ENCODE results near the gene NUDT2. TPM values are rescaled to one million over a fixed set of nuclear protein-coding genes. Genes with fewer than 3 reads are reported as not detected.
A peak's percentile ranks its signal among the peaks of the same experiment; 100 is the strongest.

NUDT2 gene
- total RNA-seq, 1 donor from 2014 or later, result 7.2 TPM

GRCh38 chr9:34376596-34377403 lies 47.4 kb downstream of the NUDT2 start, which contains the start of gene MYORG:
Gene MYORG, minus strand, starts transcription at chr9:34376898. Its CDS starts 3,955 bp downstream, at chr9:34372943.
- Mint-ChIP-seq H3K27ac (ENCODE audit: unreplicated experiment) (peak within 1 kb of the TSS; percentile 76), H3K36me3 (ENCODE audit: unreplicated experiment) (peaks cover 6% of the 10 kb centered on the region), H3K4me1 (ENCODE audit: low read depth, unreplicated experiment) (peaks cover 18% of the 10 kb centered on the region), H3K9me3 (ENCODE audit: unreplicated experiment) (peaks cover 16% of the 10 kb centered on the region), H3K27me3 (ENCODE audit: unreplicated experiment) (peaks cover 19% of the 10 kb centered on the region), H3K4me3 (ENCODE audit: unreplicated experiment) (peak within 1 kb of the TSS; percentile 88)
- peak; percentile 93 for DNase-seq
- TF ChIP-seq, protein P1, sequence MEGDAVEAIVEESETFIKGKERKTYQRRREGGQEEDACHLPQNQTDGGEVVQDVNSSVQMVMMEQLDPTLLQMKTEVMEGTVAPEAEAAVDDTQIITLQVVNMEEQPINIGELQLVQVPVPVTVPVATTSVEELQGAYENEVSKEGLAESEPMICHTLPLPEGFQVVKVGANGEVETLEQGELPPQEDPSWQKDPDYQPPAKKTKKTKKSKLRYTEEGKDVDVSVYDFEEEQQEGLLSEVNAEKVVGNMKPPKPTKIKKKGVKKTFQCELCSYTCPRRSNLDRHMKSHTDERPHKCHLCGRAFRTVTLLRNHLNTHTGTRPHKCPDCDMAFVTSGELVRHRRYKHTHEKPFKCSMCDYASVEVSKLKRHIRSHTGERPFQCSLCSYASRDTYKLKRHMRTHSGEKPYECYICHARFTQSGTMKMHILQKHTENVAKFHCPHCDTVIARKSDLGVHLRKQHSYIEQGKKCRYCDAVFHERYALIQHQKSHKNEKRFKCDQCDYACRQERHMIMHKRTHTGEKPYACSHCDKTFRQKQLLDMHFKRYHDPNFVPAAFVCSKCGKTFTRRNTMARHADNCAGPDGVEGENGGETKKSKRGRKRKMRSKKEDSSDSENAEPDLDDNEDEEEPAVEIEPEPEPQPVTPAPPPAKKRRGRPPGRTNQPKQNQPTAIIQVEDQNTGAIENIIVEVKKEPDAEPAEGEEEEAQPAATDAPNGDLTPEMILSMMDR (IDR thresholded peaks at IDR 0.05; ENCODE audit: partially characterized antibody, unreplicated experiment), result no peak

- H3K27ac Mint-ChIP-seq (ENCODE audit: unreplicated experiment), result no peak overlapping the region
- H3K9me3 Mint-ChIP-seq (ENCODE audit: unreplicated experiment), result peaks cover 18% of the 10 kb centered on the region
- DNase-seq, result peak; percentile 39
- peaks cover 6% of the 10 kb centered on the region for H3K36me3 Mint-ChIP-seq (ENCODE audit: unreplicated experiment)
- TF ChIP-seq, protein P1 (IDR thresholded peaks at IDR 0.05; ENCODE audit: partially characterized antibody, unreplicated experiment), result no peak
- H3K4me3 Mint-ChIP-seq (ENCODE audit: unreplicated experiment), result peak overlapping the region; percentile 88
- H3K27me3 Mint-ChIP-seq (ENCODE audit: unreplicated experiment), result peaks cover 19% of the 10 kb centered on the region
- peaks cover 18% of the 10 kb centered on the region for H3K4me1 Mint-ChIP-seq (ENCODE audit: low read depth, unreplicated experiment)
Measured at GRCh38 chr9:34377404-34377746, 48.0 kb downstream of the NUDT2 start.

DNA sequence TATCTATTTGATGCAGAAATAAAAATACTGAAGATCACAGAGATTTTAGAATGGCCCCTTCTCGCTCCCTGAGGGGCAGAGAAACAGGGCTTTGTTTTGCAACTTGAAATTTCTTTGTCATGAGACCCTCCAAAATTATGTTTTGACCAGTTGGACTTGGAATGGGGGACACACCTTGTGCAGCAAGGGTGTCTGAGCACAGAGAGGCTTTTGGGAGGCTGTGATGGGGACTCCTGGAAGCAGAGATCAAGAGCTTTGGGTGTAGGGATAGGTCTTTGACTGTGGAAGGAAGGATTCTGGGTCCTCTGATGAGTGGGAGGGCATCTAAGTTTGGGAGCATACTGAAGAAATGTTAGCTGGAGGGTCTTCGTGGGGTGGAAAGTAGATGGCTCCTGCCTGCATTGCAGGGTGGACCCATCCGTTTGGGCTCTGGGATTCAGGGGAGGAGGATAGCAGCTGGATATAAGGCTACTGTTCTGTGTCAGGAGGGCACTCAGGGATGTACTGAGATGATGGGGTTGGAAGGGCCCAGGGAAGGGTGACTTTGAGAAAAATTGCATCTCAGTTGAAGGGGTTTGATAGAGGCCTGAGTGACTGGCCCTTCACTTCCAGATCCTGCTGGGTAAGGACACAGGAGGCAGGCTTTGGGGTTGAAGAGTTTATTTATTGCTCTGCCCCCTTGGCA lies 49.1 kb downstream of the NUDT2 start:
- Mint-ChIP-seq H3K4me3 (ENCODE audit: unreplicated experiment) (peak overlapping the region; percentile 57), H3K9me3 (ENCODE audit: unreplicated experiment) (peaks cover 18% of the 10 kb centered on the region), H3K27ac (ENCODE audit: unreplicated experiment) (peak overlapping the region; percentile 65), H3K36me3 (ENCODE audit: unreplicated experiment) (peaks cover 6% of the 10 kb centered on the region), H3K27me3 (ENCODE audit: unreplicated experiment) (peaks cover 23% of the 10 kb centered on the region), H3K4me1 (ENCODE audit: low read depth, unreplicated experiment) (peaks cover 18% of the 10 kb centered on the region)
- DNase-seq, result no peak
- TF ChIP-seq, protein P1 (IDR thresholded peaks at IDR 0.05; ENCODE audit: partially characterized antibody, unreplicated experiment), result no peak

DNA sequence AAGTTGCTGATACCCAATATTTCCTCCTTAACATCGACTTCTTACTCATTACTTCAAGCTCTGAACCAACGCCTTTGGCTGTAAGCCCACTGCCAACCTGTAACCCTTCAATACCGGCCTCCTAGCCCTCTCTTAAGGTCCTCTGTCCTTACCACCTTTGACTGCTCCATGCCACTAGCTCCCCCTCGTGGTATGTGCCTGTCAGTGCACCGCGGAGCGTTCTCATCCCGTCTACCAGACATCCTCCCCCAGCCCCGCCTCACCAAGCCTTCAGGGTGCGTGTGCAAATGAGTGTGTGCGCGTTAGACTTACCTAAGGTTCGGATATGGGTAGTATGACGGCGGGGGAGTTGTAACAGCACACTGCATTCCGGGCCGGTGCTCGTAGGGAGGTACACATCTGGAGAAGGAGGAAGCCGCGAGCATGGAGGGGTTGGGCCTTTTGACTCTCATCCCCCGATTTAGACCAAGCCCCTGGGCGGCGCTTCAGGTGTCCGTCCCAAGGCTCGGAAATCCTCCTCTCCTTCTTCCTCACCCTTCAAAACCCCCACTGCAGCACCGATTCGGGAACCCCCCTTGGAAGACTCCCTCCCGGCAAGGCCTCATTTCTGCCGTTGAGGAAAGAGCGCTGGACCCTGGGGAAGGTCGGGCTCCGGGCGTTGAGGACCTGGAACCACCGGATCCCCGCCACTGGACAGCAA lies 50.1 kb downstream of the NUDT2 start:
- peaks cover 18% of the 10 kb centered on the region for H3K9me3 Mint-ChIP-seq (ENCODE audit: unreplicated experiment)
- H3K4me3 Mint-ChIP-seq (ENCODE audit: unreplicated experiment), result peak overlapping the region; percentile 88
- H3K36me3 Mint-ChIP-seq (ENCODE audit: unreplicated experiment), result no peaks in the 10 kb centered on the region
- H3K27ac Mint-ChIP-seq (ENCODE audit: unreplicated experiment), result peak overlapping the region; percentile 41
- DNase-seq, result peak; percentile 90
- H3K27me3 Mint-ChIP-seq (ENCODE audit: unreplicated experiment), result peaks cover 22% of the 10 kb centered on the region
- TF ChIP-seq, protein P1 (IDR thresholded peaks at IDR 0.05; ENCODE audit: partially characterized antibody, unreplicated experiment), result peak; percentile 93
- H3K4me1 Mint-ChIP-seq (ENCODE audit: low read depth, unreplicated experiment), result peaks cover 26% of the 10 kb centered on the region
